ENCODE results near the gene BCL7A. TPM values are rescaled to one million over a fixed set of nuclear protein-coding genes. Genes with fewer than 3 reads are reported as not detected.

Gene BCL7A
- total RNA-seq, 1 donor from 2014 or later, result 49.3 TPM

DNA sequence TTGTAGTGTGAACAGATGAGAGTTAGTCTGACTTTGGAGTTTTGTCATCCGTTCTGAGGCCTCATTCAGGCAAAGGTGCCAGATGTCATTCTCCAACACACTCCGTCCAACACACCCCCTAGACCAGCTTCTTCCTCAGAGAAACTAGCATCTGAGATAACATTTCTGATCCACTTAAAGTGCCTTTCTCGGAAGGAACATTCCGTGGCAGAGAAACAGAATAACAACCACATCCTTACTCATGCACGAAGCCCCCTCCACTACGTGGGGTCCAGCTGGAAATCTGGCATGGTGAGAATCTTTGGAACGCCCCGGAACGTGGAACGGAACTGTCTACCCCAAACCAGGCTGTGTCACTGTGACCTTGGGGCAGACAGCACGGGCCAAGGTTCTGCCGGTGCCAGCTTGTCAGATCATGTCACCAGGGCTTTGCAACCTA, 17.0 kb upstream of the BCL7A start:
- no peaks in the 10 kb centered on the region for H3K36me3 Mint-ChIP-seq (ENCODE audit: insufficient read depth)
- DNase-seq (ENCODE audit: low spot score, unreplicated experiment), result no peak
- no peak overlapping the region for H3K27ac Mint-ChIP-seq
- no peak overlapping the region for H3K4me3 Mint-ChIP-seq (ENCODE audit: low read depth)
- TF ChIP-seq, protein P1, sequence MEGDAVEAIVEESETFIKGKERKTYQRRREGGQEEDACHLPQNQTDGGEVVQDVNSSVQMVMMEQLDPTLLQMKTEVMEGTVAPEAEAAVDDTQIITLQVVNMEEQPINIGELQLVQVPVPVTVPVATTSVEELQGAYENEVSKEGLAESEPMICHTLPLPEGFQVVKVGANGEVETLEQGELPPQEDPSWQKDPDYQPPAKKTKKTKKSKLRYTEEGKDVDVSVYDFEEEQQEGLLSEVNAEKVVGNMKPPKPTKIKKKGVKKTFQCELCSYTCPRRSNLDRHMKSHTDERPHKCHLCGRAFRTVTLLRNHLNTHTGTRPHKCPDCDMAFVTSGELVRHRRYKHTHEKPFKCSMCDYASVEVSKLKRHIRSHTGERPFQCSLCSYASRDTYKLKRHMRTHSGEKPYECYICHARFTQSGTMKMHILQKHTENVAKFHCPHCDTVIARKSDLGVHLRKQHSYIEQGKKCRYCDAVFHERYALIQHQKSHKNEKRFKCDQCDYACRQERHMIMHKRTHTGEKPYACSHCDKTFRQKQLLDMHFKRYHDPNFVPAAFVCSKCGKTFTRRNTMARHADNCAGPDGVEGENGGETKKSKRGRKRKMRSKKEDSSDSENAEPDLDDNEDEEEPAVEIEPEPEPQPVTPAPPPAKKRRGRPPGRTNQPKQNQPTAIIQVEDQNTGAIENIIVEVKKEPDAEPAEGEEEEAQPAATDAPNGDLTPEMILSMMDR (IDR thresholded peaks at IDR 0.05; ENCODE audit: unreplicated experiment), result no peak
- no peaks in the 10 kb centered on the region for H3K4me1 Mint-ChIP-seq (ENCODE audit: low read depth)
- no peaks in the 10 kb centered on the region for H3K9me3 Mint-ChIP-seq (ENCODE audit: low read depth)
- peaks cover 4% of the 10 kb centered on the region for H3K27me3 Mint-ChIP-seq

DNA sequence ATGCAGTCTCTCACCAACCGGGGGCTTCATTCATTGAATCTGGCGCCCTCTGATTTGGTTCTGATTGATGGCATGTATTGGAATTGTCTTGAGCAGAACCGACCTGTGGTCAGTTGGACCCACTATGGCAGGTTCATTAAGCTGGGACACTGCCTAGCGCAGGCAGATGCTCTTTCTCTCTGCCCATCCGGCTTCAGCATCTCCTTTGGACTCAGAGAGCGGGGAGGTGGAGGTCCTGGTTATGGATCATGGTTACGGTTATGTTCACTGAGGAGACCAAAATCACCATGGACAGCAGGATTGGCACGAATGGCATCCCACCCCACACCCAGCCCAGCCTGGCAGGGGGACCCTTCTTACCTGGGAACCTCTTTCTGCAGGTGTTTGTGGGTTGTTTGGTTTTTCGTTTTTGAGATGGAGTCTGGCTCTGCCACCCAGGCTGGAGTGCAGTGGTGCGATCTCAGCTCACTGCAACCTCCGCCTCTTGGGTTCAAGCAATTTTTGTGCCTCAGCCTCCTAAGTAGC, 16.4 kb upstream of the BCL7A start:
- no peaks in the 10 kb centered on the region for H3K4me1 Mint-ChIP-seq (ENCODE audit: low read depth)
- H3K4me3 Mint-ChIP-seq (ENCODE audit: low read depth), result no peak overlapping the region
- TF ChIP-seq, protein P1 (IDR thresholded peaks at IDR 0.05; ENCODE audit: unreplicated experiment), result no peak
- peaks cover 4% of the 10 kb centered on the region for H3K27me3 Mint-ChIP-seq
- no peak for DNase-seq (ENCODE audit: low spot score, unreplicated experiment)
- no peaks in the 10 kb centered on the region for H3K9me3 Mint-ChIP-seq (ENCODE audit: low read depth)
- H3K36me3 Mint-ChIP-seq (ENCODE audit: insufficient read depth), result no peaks in the 10 kb centered on the region
- H3K27ac Mint-ChIP-seq, result no peak overlapping the region

DNA sequence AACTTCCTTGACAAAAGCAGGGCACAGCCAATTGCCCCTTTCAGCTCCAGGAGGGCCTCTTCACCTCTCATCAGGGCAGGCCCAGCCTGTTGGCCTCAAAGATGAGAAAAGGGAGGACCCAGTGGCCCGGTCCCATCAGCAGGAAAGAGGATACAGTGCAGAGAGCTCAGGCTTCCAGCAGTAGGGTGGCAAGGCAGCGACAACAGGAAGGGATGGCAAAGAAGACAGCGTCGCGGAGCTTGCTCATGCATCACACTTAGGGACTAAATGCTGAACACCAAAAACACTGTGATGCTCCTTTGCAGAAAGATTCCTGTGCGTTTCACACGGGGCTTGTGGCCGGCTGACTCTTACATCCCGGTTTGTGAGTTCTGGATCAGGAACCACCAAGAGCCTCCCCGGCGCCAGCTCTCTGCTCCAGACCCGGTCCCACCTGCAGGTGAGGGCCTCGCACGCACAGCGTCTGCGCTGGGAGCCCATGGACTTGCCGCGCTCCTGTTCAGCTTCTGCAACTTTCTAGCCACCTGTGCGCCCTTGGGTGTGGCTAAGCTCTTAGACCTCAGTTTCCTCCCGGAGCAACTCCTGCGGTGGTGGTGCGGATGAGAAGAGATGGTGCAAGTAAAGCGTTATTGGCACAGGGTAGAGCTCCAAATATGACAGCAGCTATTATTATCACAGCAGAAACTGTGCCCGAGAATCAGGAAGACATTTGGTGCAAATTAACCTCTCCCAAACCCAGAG, 15.3 kb upstream of the BCL7A start:
- H3K27ac Mint-ChIP-seq, result peak overlapping the region; percentile 79
- H3K36me3 Mint-ChIP-seq (ENCODE audit: insufficient read depth), result no peaks in the 10 kb centered on the region
- H3K27me3 Mint-ChIP-seq, result peaks cover 4% of the 10 kb centered on the region
- H3K4me3 Mint-ChIP-seq (ENCODE audit: low read depth), result no peak overlapping the region
- TF ChIP-seq, protein P1 (IDR thresholded peaks at IDR 0.05; ENCODE audit: unreplicated experiment), result no peak
- DNase-seq (ENCODE audit: low spot score, unreplicated experiment), result no peak
- H3K4me1 Mint-ChIP-seq (ENCODE audit: low read depth), result peaks cover 2% of the 10 kb centered on the region
- H3K9me3 Mint-ChIP-seq (ENCODE audit: low read depth), result no peaks in the 10 kb centered on the region

DNA sequence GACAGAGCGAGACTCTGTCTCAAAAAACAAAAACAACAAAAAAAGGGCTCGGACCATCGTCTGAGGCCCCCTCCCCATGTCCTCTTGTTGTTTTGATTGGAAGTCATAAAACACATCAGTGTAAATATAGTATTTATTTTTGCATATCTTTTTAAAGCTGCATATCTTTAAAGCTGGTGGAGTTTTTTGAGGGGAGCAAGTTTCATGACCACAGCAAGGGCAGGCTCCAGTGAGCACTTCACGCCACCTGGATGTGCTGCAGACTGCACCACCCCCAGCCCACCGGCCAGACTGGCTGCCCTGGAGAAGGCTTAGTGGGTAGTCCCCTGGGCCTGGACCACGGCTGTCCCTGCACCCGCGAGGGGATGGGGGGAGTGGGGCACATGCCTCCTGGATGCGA, 11.9 kb upstream of the BCL7A start:
- no peak overlapping the region for H3K27ac Mint-ChIP-seq
- H3K27me3 Mint-ChIP-seq, result no peaks in the 10 kb centered on the region
- TF ChIP-seq, protein P1 (IDR thresholded peaks at IDR 0.05; ENCODE audit: unreplicated experiment), result no peak
- no peak overlapping the region for H3K4me3 Mint-ChIP-seq (ENCODE audit: low read depth)
- no peaks in the 10 kb centered on the region for H3K36me3 Mint-ChIP-seq (ENCODE audit: insufficient read depth)
- H3K9me3 Mint-ChIP-seq (ENCODE audit: low read depth), result no peaks in the 10 kb centered on the region
- H3K4me1 Mint-ChIP-seq (ENCODE audit: low read depth), result peaks cover 2% of the 10 kb centered on the region
- no peak for DNase-seq (ENCODE audit: low spot score, unreplicated experiment)

DNA sequence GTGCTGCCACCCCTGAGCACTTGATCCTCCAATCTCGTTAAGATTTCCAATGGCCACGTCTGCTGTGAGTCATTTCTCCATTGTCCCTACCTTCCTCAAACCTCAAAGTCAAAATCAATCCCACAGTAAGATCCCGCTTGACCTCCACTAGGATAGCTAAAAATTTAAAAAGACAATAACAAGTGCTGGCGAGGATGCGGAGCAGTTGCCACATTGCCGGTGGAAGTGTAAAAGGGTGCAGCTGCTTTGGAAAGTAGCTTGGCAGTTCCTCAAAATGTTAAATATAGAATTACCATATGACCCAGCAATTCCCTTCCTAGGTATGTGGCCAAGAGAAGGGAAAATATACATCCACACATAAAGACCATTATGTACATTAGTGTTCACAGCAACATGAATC, 9.5 kb upstream of the BCL7A start:
- no peak overlapping the region for H3K4me3 Mint-ChIP-seq (ENCODE audit: low read depth)
- H3K9me3 Mint-ChIP-seq (ENCODE audit: low read depth), result no peaks in the 10 kb centered on the region
- TF ChIP-seq, protein P1 (IDR thresholded peaks at IDR 0.05; ENCODE audit: unreplicated experiment), result no peak
- H3K36me3 Mint-ChIP-seq (ENCODE audit: insufficient read depth), result no peaks in the 10 kb centered on the region
- peaks cover 2% of the 10 kb centered on the region for H3K4me1 Mint-ChIP-seq (ENCODE audit: low read depth)
- H3K27ac Mint-ChIP-seq, result no peak overlapping the region
- H3K27me3 Mint-ChIP-seq, result no peaks in the 10 kb centered on the region
- no peak for DNase-seq (ENCODE audit: low spot score, unreplicated experiment)

All from progenitor cell of endocrine pancreas (in vitro differentiated cells).